OCI-LY7 (cell line): Measurements from ENCODE around the gene GRB10.

ENCODE experiments used
- EZH2phosphoT487 ChIP-seq: fragments of 200-600 bp; sonication (generic); IDR thresholded peaks from 2 replicates; pipeline ENCODE4 v1.6.1; 2018; ENCODE audit warnings: low read depth, borderline replicate concordance, mild to moderate bottlenecking, mixed run types, antibody characterized with exemption, low read length, moderate library complexity, mixed read lengths
- TF ChIP-seq, protein P1 (sequence below): fragments of 200-600 bp; sonication (generic); conservative IDR thresholded peaks from 2 replicates; pipeline ENCODE4 v1.5.1; 2014; ENCODE audit warnings: mild to moderate bottlenecking, antibody characterized with exemption, low read length, moderate library complexity, mixed read lengths

DNA sequence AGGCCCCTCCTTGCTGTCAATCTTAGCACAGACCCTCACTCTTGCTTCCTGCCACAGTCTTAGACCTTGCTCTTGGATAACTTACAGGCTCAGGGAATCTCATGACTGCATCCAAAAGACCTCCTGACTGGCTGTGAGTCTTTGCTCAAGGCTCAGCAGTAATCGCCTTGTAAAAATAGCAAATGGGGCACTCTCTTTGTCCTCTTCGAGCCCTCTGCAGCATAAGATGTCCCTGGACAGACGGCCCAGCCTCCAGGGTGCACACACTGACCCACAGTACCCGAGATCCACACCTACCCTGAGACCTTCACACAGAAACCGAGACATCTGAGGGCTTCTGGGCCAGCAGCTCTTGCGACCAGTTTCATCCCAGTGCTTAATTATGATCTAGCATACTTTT lies 151.6 kb downstream of the GRB10 start:
- TF ChIP-seq, protein P1, sequence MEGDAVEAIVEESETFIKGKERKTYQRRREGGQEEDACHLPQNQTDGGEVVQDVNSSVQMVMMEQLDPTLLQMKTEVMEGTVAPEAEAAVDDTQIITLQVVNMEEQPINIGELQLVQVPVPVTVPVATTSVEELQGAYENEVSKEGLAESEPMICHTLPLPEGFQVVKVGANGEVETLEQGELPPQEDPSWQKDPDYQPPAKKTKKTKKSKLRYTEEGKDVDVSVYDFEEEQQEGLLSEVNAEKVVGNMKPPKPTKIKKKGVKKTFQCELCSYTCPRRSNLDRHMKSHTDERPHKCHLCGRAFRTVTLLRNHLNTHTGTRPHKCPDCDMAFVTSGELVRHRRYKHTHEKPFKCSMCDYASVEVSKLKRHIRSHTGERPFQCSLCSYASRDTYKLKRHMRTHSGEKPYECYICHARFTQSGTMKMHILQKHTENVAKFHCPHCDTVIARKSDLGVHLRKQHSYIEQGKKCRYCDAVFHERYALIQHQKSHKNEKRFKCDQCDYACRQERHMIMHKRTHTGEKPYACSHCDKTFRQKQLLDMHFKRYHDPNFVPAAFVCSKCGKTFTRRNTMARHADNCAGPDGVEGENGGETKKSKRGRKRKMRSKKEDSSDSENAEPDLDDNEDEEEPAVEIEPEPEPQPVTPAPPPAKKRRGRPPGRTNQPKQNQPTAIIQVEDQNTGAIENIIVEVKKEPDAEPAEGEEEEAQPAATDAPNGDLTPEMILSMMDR: no peak
- TF ChIP-seq EZH2phosphoT487: no peak
